Mesenchymal stem cell (in vitro differentiated cells and primary cell): ENCODE measurements around the gene AHRR.
"Not testable (repeated sequence)": the region's sequence is repeated elsewhere in the genome, so short reads cannot be mapped to it uniquely, and the experiment has no call there.

Experiments used
- DNase-seq: peaks from one replicate; pipeline ENCODE4 v3.0.0-alpha.2; 2013
- H2AFZ ChIP-seq: one replicate; pipeline ENCODE4 v1.6.1; 2013; ENCODE audit warnings: low read depth, mild to moderate bottlenecking, control low read depth, inconsistent platforms, low read length, moderate library complexity
- H2AK5ac ChIP-seq: 2 replicates; pipeline ENCODE4 v1.6.1; 2013; ENCODE audit warnings: low read length, moderate library complexity, mild to moderate bottlenecking, inconsistent platforms; ENCODE audit not compliant: severe bottlenecking
- H2BK120ac ChIP-seq: one replicate; pipeline ENCODE4 v1.6.1; 2013; ENCODE audit warnings: low read depth, mild to moderate bottlenecking, inconsistent platforms, low read length, moderate library complexity
- H2BK12ac ChIP-seq, 2 experiments: one replicate each; pipeline ENCODE4 v1.6.1; 2013; ENCODE audit warnings: inconsistent platforms in 2 of 2, low read length in 2 of 2, mild to moderate bottlenecking in 2 of 2, moderate library complexity in 2 of 2, control low read depth in 1 of 2
- H2BK15ac ChIP-seq: one replicate; pipeline ENCODE4 v1.6.1; 2013; ENCODE audit warnings: mild to moderate bottlenecking, low read depth, inconsistent platforms; ENCODE audit not compliant: poor library complexity, severe bottlenecking
- H2BK5ac ChIP-seq: 2 replicates; pipeline ENCODE4 v1.6.1; 2013; ENCODE audit warnings: low read depth, mild to moderate bottlenecking, low read length, control low read depth, inconsistent platforms; ENCODE audit not compliant: poor library complexity, severe bottlenecking
- H3K14ac ChIP-seq, 2 experiments: one replicate each; pipeline ENCODE4 v1.6.1; 2013; ENCODE audit warnings: inconsistent platforms in 2 of 2, low read length in 2 of 2, control low read depth in 1 of 2, mild to moderate bottlenecking in 1 of 2, moderate library complexity in 1 of 2
- H3K18ac ChIP-seq, 2 experiments: one replicate each; pipeline ENCODE4 v1.6.1; 2013; ENCODE audit warnings: inconsistent platforms in 2 of 2, low read length in 2 of 2, control low read depth in 1 of 2, low read depth in 1 of 2, mild to moderate bottlenecking in 1 of 2
- H3K23ac ChIP-seq, 2 experiments: one replicate each; pipeline ENCODE4 v1.6.1; 2013; ENCODE audit warnings: inconsistent platforms in 2 of 2, low read length in 2 of 2, mild to moderate bottlenecking in 2 of 2, moderate library complexity in 2 of 2, control low read depth in 1 of 2
- H3K27ac ChIP-seq: 2 replicates; pipeline ENCODE4 v1.5.1; 2013; ENCODE audit warnings: mild to moderate bottlenecking, moderate library complexity, low read length, control low read depth, inconsistent platforms; ENCODE audit not compliant: poor library complexity, severe bottlenecking
- H3K27me3 ChIP-seq, 2 experiments: 2 replicates each; pipeline versions ENCODE4 v1.6.1 to v1.7.0; 2013; ENCODE audit warnings: low read length in 2 of 2, mild to moderate bottlenecking in 2 of 2, moderate library complexity in 2 of 2, control low read depth in 1 of 2, inconsistent platforms in 1 of 2; ENCODE audit not compliant: control insufficient read depth in 1 of 2, insufficient read depth in 1 of 2
- H3K36me3 ChIP-seq, 2 experiments: 2 replicates each; pipeline versions ENCODE4 v1.6.1 to v1.7.0; 2013; ENCODE audit warnings: low read length in 2 of 2, control low read depth in 1 of 2, inconsistent platforms in 1 of 2, low read depth in 1 of 2, mild to moderate bottlenecking in 1 of 2; ENCODE audit not compliant: insufficient read depth in 2 of 2, control insufficient read depth in 1 of 2
- H3K4ac ChIP-seq, 2 experiments: one replicate each; pipeline ENCODE4 v1.6.1; 2013; ENCODE audit warnings: inconsistent platforms in 2 of 2, low read length in 2 of 2, mild to moderate bottlenecking in 2 of 2, moderate library complexity in 2 of 2, control low read depth in 1 of 2, low read depth in 1 of 2
- H3K4me1 ChIP-seq: 2 replicates; pipeline ENCODE4 v1.6.1; 2013; ENCODE audit warnings: low read depth, low read length, control low read depth; ENCODE audit not compliant: control insufficient read depth, insufficient read depth
- H3K4me2 ChIP-seq: 2 replicates; pipeline ENCODE4 v1.6.1; 2013; ENCODE audit warnings: low read length, mild to moderate bottlenecking, inconsistent platforms; ENCODE audit not compliant: poor library complexity, severe bottlenecking
- H3K4me3 ChIP-seq, 2 experiments: 2 replicates each; pipeline versions ENCODE4 v1.5.1 to v1.7.0; 2013; ENCODE audit warnings: low read length in 2 of 2, mild to moderate bottlenecking in 2 of 2, control low read depth in 1 of 2, low read depth in 1 of 2; ENCODE audit not compliant: insufficient read depth in 1 of 2
- H3K79me1 ChIP-seq: replicated peaks from 2 replicates; pipeline ENCODE4 v1.6.1; 2013; ENCODE audit warnings: mild to moderate bottlenecking, control low read depth, low read length, inconsistent platforms; ENCODE audit not compliant: poor library complexity, severe bottlenecking
- H3K9ac ChIP-seq: 2 replicates; pipeline ENCODE4 v1.7.0; 2013; ENCODE audit warnings: mild to moderate bottlenecking, low read length, moderate library complexity
- H3K9me3 ChIP-seq: 2 replicates; pipeline ENCODE4 v1.7.0; 2013; ENCODE audit warnings: mild to moderate bottlenecking, low read length; ENCODE audit not compliant: control insufficient read depth
- H4K8ac ChIP-seq: one replicate; pipeline ENCODE4 v1.6.1; 2013; ENCODE audit warnings: inconsistent platforms, mild to moderate bottlenecking, low read length, moderate library complexity
- H4K91ac ChIP-seq: one replicate; pipeline ENCODE4 v1.6.1; 2013; ENCODE audit warnings: mild to moderate bottlenecking, low read length, inconsistent platforms
- WGBS: methylation state at CpG from one replicate; pipeline ENCODE4 v1.1.7; 2013; ENCODE audit warnings: mixed read lengths; 5-methylcytosine and 5-hydroxymethylcytosine counted together

AHRR gene

GRCh38 chr5:303741-304140, 17.8 kb upstream of the AHRR start:
- peaks cover 25% of the 10 kb centered on the region for H3K79me1 ChIP-seq
- not testable (repeated sequence) for H3K4me2 ChIP-seq
- WGBS = 100% methylated on average over 3 of the region's 8 CpGs

GRCh38 chr5:305050-305449, 16.5 kb upstream of the AHRR start:
- DNase-seq = no peak
- peaks cover 33 to 41% of the 10 kb centered on the region in 2 experiments for H3K36me3 ChIP-seq
- no peak overlapping the region for H2BK12ac ChIP-seq
- no peak overlapping the region for H3K4me3 ChIP-seq
- no peak overlapping the region for H2BK15ac ChIP-seq
- H3K27ac ChIP-seq = no peak overlapping the region
- H3K9me3 ChIP-seq = no peaks in the 10 kb centered on the region
- no peak overlapping the region for H4K91ac ChIP-seq
- H4K8ac ChIP-seq = no peak overlapping the region
- 93% methylated on average over 9 of the region's 9 CpGs for WGBS
- no peak overlapping the region for H3K18ac ChIP-seq
- no peak overlapping the region for H2BK5ac ChIP-seq
- peaks cover 25% of the 10 kb centered on the region for H3K79me1 ChIP-seq
- H3K23ac ChIP-seq = no peak overlapping the region
- no peaks in the 10 kb centered on the region for H3K27me3 ChIP-seq
- H3K4me1 ChIP-seq = peaks cover 29% of the 10 kb centered on the region
- no peak overlapping the region for H3K4ac ChIP-seq
- H3K14ac ChIP-seq = no peak overlapping the region
- H2AFZ ChIP-seq = no peak overlapping the region
- no peak overlapping the region for H2AK5ac ChIP-seq
- H2BK120ac ChIP-seq = no peak overlapping the region
- H3K9ac ChIP-seq = no peak overlapping the region
- H3K4me2 ChIP-seq = no peak overlapping the region

More at GRCh38 chr5:303741-304140, 17.8 kb upstream of the AHRR start:
- H3K27ac ChIP-seq, H3K9ac ChIP-seq, H4K8ac ChIP-seq, H3K9me3 ChIP-seq, H2BK120ac ChIP-seq, H3K14ac ChIP-seq, H4K91ac ChIP-seq, H3K4ac ChIP-seq, DNase-seq, H2BK15ac ChIP-seq, H3K23ac ChIP-seq, H2BK5ac ChIP-seq, H2AK5ac ChIP-seq, H3K4me3 ChIP-seq, H3K18ac ChIP-seq, H3K27me3 ChIP-seq, H2AFZ ChIP-seq, H2BK12ac ChIP-seq: not testable (repeated sequence)
- Histone ChIP-seq H3K36me3 (peaks cover 31 to 35% of the 10 kb centered on the region in 2 experiments), H3K4me1 (peaks cover 23% of the 10 kb centered on the region)

GRCh38 chr5:305459-305858, 16.1 kb upstream of the AHRR start:
- WGBS = 96% methylated on average over 13 of the region's 14 CpGs
- Histone ChIP-seq H3K36me3 (peaks cover 37 to 45% of the 10 kb centered on the region in 2 experiments), H2BK120ac (no peak overlapping the region), H4K8ac (no peak overlapping the region), H3K14ac (no peak overlapping the region), H3K23ac (no peak overlapping the region), H3K9me3 (no peaks in the 10 kb centered on the region), H2AFZ (no peak overlapping the region), H3K4ac (no peak overlapping the region), H2BK15ac (no peak overlapping the region), H3K18ac (no peak overlapping the region), H3K27me3 (no peaks in the 10 kb centered on the region), H4K91ac (no peak overlapping the region), H3K4me3 (no peak overlapping the region), H3K27ac (no peak overlapping the region), H3K9ac (no peak overlapping the region), H2AK5ac (no peak overlapping the region), H2BK12ac (no peak overlapping the region), H2BK5ac (no peak overlapping the region), H3K4me1 (peaks cover 32% of the 10 kb centered on the region), H3K4me2 (no peak overlapping the region), H3K79me1 (peaks cover 28% of the 10 kb centered on the region)
- DNase-seq = no peak

- Histone ChIP-seq H3K36me3 (peaks cover 43 to 44% of the 10 kb centered on the region in 2 experiments), H2BK120ac (no peak overlapping the region), H3K18ac (no peak overlapping the region), H3K9me3 (no peaks in the 10 kb centered on the region), H3K4ac (no peak overlapping the region), H3K23ac (no peak overlapping the region), H3K79me1 (peaks cover 30% of the 10 kb centered on the region), H3K14ac (no peak overlapping the region), H2BK15ac (no peak overlapping the region), H3K4me2 (no peak overlapping the region), H2BK5ac (no peak overlapping the region), H3K27me3 (no peaks in the 10 kb centered on the region), H2AFZ (no peak overlapping the region), H4K91ac (no peak overlapping the region), H3K27ac (no peak overlapping the region), H4K8ac (no peak overlapping the region), H2AK5ac (no peak overlapping the region), H3K4me1 (peaks cover 38% of the 10 kb centered on the region), H3K9ac (no peak overlapping the region), H3K4me3 (no peak overlapping the region), H2BK12ac (no peak overlapping the region)
- no peak for DNase-seq
- 94% methylated on average over 28 of the region's 28 CpGs for WGBS
Observed at GRCh38 chr5:306011-306805, 15.3 kb upstream of the AHRR start.
